ENCODE data around the gene MYO1D.

MYO1D gene

GRCh38 chr17:32672711-32673110 is 204.2 kb downstream of the MYO1D start:
- TF ChIP-seq CTCF (IDR thresholded peaks at IDR 0.05; ENCODE audit: low read depth, low read length), result no peak
- DNase-seq (ENCODE audit: low read depth in 2 of 2), result no peak
- H3K4me3 ChIP-seq (replicated peaks in 1 of 2; ENCODE audit: low read depth in 2 of 2, low read length in 2 of 2), result no peak overlapping the region

GRCh38 chr17:32671896-32672295 is 205.0 kb downstream of the MYO1D start:
- TF ChIP-seq CTCF (IDR thresholded peaks at IDR 0.05; ENCODE audit: low read depth, low read length), result no peak
- H3K4me3 ChIP-seq (replicated peaks in 1 of 2; ENCODE audit: low read depth in 2 of 2, low read length in 2 of 2), result no peak overlapping the region
- DNase-seq (ENCODE audit: low read depth in 2 of 2), result peak; percentile 11 to 26

- DNase-seq (ENCODE audit: low read depth in 2 of 2), result peak in 1 of 2 donors; percentile 12
- TF ChIP-seq CTCF (IDR thresholded peaks at IDR 0.05; ENCODE audit: low read depth, low read length), result no peak
- no peak overlapping the region for H3K4me3 ChIP-seq (replicated peaks in 1 of 2; ENCODE audit: low read depth in 2 of 2, low read length in 2 of 2)
Measured at GRCh38 chr17:32664936-32665583, 211.9 kb downstream of the MYO1D start.

GRCh38 chr17:32660496-32660985 is 216.4 kb downstream of the MYO1D start:
- DNase-seq (ENCODE audit: low read depth in 2 of 2), result no peak
- H3K4me3 ChIP-seq (replicated peaks in 1 of 2; ENCODE audit: low read depth in 2 of 2, low read length in 2 of 2), result no peak overlapping the region
- no peak for TF ChIP-seq CTCF (IDR thresholded peaks at IDR 0.05; ENCODE audit: low read depth, low read length)

GRCh38 chr17:32659419-32659842 is 217.5 kb downstream of the MYO1D start:
- TF ChIP-seq CTCF (IDR thresholded peaks at IDR 0.05; ENCODE audit: low read depth, low read length), result peak; percentile 90
- no peak overlapping the region for H3K4me3 ChIP-seq (replicated peaks in 1 of 2; ENCODE audit: low read depth in 2 of 2, low read length in 2 of 2)
- peak; percentile 73 to 79 for DNase-seq (ENCODE audit: low read depth in 2 of 2)

GRCh38 chr17:32658470-32659418 is 218.2 kb downstream of the MYO1D start:
- TF ChIP-seq CTCF (IDR thresholded peaks at IDR 0.05; ENCODE audit: low read depth, low read length), result no peak
- no peak for DNase-seq (ENCODE audit: low read depth in 2 of 2)
- no peak overlapping the region for H3K4me3 ChIP-seq (replicated peaks in 1 of 2; ENCODE audit: low read depth in 2 of 2, low read length in 2 of 2)
